Loucy (cell line): ENCODE data around the gene FCGBP.

Experiments
- H2AFZ ChIP-seq: fragments of 200-600 bp; sonication (generic); 2 replicates; pipeline ENCODE4 v1.6.0; 2016; ENCODE audit warnings: antibody characterized with exemption, mild to moderate bottlenecking, low read length, moderate library complexity
- H3F3A ChIP-seq: fragments of 200-600 bp; 2 replicates; pipeline ENCODE4 v1.6.0; 2016; ENCODE audit warnings: antibody characterized with exemption, low read depth, mild to moderate bottlenecking
- H3K27me3 ChIP-seq: fragments of 200-600 bp; sonication (generic); 2 replicates; pipeline ENCODE4 v1.6.1; 2014; ENCODE audit warnings: low read length, mild to moderate bottlenecking; ENCODE audit not compliant: insufficient read depth, poor library complexity, severe bottlenecking
- H3K36me3 ChIP-seq: fragments of 200-600 bp; sonication (generic); 2 replicates; pipeline ENCODE4 v1.6.1; 2016; ENCODE audit warnings: low read length; ENCODE audit not compliant: insufficient read depth
- H3K4me1 ChIP-seq: fragments of 200-600 bp; sonication (generic); 2 replicates; pipeline ENCODE4 v1.5.1; 2014; ENCODE audit warnings: low read length, mild to moderate bottlenecking; ENCODE audit not compliant: insufficient read depth, poor library complexity, severe bottlenecking
- H3K4me2 ChIP-seq: fragments of 200-600 bp; sonication (generic); 2 replicates; pipeline ENCODE4 v1.6.0; 2014; ENCODE audit warnings: antibody characterized with exemption, low read length, low read depth, mild to moderate bottlenecking; ENCODE audit not compliant: poor library complexity, severe bottlenecking
- H3K4me3 ChIP-seq: fragments of 200-600 bp; sonication (generic); 2 replicates; pipeline ENCODE4 v1.5.1; 2014; ENCODE audit warnings: low read length, mild to moderate bottlenecking, mixed read lengths; ENCODE audit not compliant: poor library complexity, severe bottlenecking
- H3K79me2 ChIP-seq: fragments of 200-600 bp; sonication (generic); 2 replicates; pipeline ENCODE4 v1.6.1; 2014; ENCODE audit warnings: low read length; ENCODE audit not compliant: insufficient read depth
- H3K9ac ChIP-seq: fragments of 200-600 bp; sonication (generic); 2 replicates; pipeline ENCODE4 v1.6.0; 2014; ENCODE audit warnings: mild to moderate bottlenecking, low read depth, low read length, moderate library complexity; ENCODE audit not compliant: poor library complexity, severe bottlenecking
- H3K9me2 ChIP-seq: fragments of 200-600 bp; sonication (generic); replicated peaks from 2 replicates; pipeline ENCODE4 v1.6.1; 2016; ENCODE audit warnings: low read depth, low read length, mixed read lengths
- H3K9me3 ChIP-seq: fragments of 200-600 bp; sonication (generic); 2 replicates; pipeline ENCODE4 v1.6.1; 2014; ENCODE audit warnings: mild to moderate bottlenecking, antibody characterized with exemption, low read length, low read depth; ENCODE audit not compliant: insufficient read depth
- H4K20me1 ChIP-seq: fragments of 200-600 bp; sonication (generic); 2 replicates; pipeline ENCODE4 v1.6.0; 2014; ENCODE audit warnings: antibody characterized with exemption, low read length, mild to moderate bottlenecking; ENCODE audit not compliant: insufficient read depth, poor library complexity, severe bottlenecking
- CTCF ChIP-seq: fragments of 200-600 bp; sonication (generic); conservative IDR thresholded peaks from 2 replicates; pipeline ENCODE4 v1.5.1; 2014; ENCODE audit warnings: mild to moderate bottlenecking, antibody characterized with exemption, low read length
- EZH2phosphoT487 ChIP-seq: fragments of 200-600 bp; IDR thresholded peaks from 2 replicates; pipeline ENCODE4 v1.6.1; 2018; ENCODE audit warnings: antibody characterized with exemption, mild to moderate bottlenecking, moderate library complexity, borderline replicate concordance

FCGBP gene

GRCh38 chr19:39951686-39952085 lies 17.3 kb upstream of the FCGBP start:
- no peak overlapping the region for H3K9ac ChIP-seq
- no peaks in the 10 kb centered on the region for H3K9me3 ChIP-seq
- H3K9me2 ChIP-seq: no peaks in the 10 kb centered on the region
- no peaks in the 10 kb centered on the region for H3K79me2 ChIP-seq
- H3K4me3 ChIP-seq: no peak overlapping the region
- no peaks in the 10 kb centered on the region for H3K27me3 ChIP-seq
- no peaks in the 10 kb centered on the region for H3K36me3 ChIP-seq
- no peaks in the 10 kb centered on the region for H4K20me1 ChIP-seq
- peaks cover 49% of the 10 kb centered on the region for H3K4me1 ChIP-seq
- no peak overlapping the region for H3K4me2 ChIP-seq
- no peaks in the 10 kb centered on the region for H3F3A ChIP-seq
- no peak for TF ChIP-seq CTCF
- TF ChIP-seq EZH2phosphoT487: no peak
- H2AFZ ChIP-seq: no peak overlapping the region

- Histone ChIP-seq H3F3A (no peaks in the 10 kb centered on the region), H3K4me2 (no peak overlapping the region), H3K9me2 (no peaks in the 10 kb centered on the region), H3K27me3 (no peaks in the 10 kb centered on the region), H3K4me3 (no peak overlapping the region), H3K79me2 (no peaks in the 10 kb centered on the region), H3K9ac (no peak overlapping the region), H3K4me1 (peaks cover 49% of the 10 kb centered on the region), H2AFZ (no peak overlapping the region), H4K20me1 (no peaks in the 10 kb centered on the region), H3K36me3 (no peaks in the 10 kb centered on the region), H3K9me3 (no peaks in the 10 kb centered on the region)
- TF ChIP-seq CTCF: no peak
- no peak for TF ChIP-seq EZH2phosphoT487
Observed at GRCh38 chr19:39951065-39951650, 16.7 kb upstream of the FCGBP start.

- Histone ChIP-seq H3K27me3 (no peaks in the 10 kb centered on the region), H3K79me2 (no peaks in the 10 kb centered on the region), H3K9me3 (no peaks in the 10 kb centered on the region), H3F3A (no peaks in the 10 kb centered on the region), H3K9me2 (no peaks in the 10 kb centered on the region), H3K4me1 (peaks cover 41% of the 10 kb centered on the region), H3K36me3 (no peaks in the 10 kb centered on the region), H2AFZ (no peak overlapping the region), H3K4me2 (no peak overlapping the region), H4K20me1 (no peaks in the 10 kb centered on the region), H3K9ac (no peak overlapping the region), H3K4me3 (no peak overlapping the region)
- TF ChIP-seq EZH2phosphoT487 (no peak), CTCF (no peak)
Observed at GRCh38 chr19:39949026-39949747, 14.8 kb upstream of the FCGBP start.
